Esophagus muscularis mucosa (tissue), 2 donors: ENCODE data around the gene PDHX.

Experiments
- POLR2A ChIP-seq: fragments of 450-650 bp; IDR thresholded peaks from one replicate; pipeline ENCODE4 v1.6.1; 2017; ENCODE audit warnings: antibody characterized with exemption, moderate library complexity, mild to moderate bottlenecking, low read depth
- POLR2AphosphoS5 ChIP-seq, 2 donors: sonication (generic); formaldehyde crosslinking; IDR thresholded peaks; one replicate each; pipeline ENCODE4 v1.6.1; 2017; ENCODE audit warnings: antibody characterized with exemption in 2 of 2

DNA sequence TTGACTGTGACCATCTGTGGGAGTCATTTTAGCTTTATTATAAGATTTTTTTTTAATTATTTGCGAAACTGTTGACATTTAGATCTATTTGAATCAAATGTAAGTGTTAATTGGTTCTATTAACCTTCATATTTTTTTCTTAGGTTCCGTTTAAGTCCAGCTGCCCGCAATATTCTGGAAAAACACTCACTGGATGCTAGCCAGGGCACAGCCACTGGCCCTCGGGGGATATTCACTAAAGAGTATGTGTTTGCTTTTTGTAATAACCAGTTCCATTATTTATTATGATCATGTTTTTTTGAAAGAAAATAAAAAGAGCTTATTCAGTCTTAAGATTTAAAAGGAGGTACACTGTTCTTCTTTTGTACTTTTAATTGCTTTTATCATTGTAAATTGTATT lies 43.9 kb downstream of the PDHX start:
- TF ChIP-seq POLR2AphosphoS5 (IDR thresholded peaks at IDR 0.05): no peak
- no peak for TF ChIP-seq POLR2A
